ENCODE results near the gene SEMA4G.

DNA sequence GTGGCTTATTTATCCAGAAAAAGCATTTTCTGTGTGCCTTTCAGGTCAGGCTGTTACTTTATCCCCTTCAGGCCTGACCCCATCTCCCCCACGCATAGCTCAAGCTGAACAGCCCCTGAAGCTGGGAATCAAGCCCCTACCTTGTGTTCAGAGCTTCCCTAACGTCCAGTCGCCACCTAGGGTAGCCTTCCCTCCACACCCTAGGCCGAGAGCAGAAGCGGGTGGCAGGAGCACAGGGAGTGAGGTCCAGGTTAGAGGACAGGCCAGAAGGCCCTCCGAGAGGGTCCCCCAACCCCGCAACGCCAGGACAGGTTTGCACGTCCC lies 479 bp upstream of the SEMA4G start:
- TF ChIP-seq POLR2A (IDR thresholded peaks at IDR 0.05) (no peak), CTCF (IDR thresholded peaks at IDR 0.05) (no peak)

Data from body of pancreas (tissue), 4 donors.